ENCODE results near the gene SNAPC3.

Gene SNAPC3

GRCh38 chr9:15468145-15468544 lies 45.5 kb downstream of the SNAPC3 start:
- no peaks in the 10 kb centered on the region for H3K4me1 ChIP-seq (ENCODE audit: control insufficient read depth, low read depth, low read length)
- no peak overlapping the region for H3K27ac ChIP-seq (ENCODE audit: low read length)
- H3K9me3 ChIP-seq (ENCODE audit: control insufficient read depth, low read depth, low read length), result no peaks in the 10 kb centered on the region
- no peak overlapping the region for H3K9ac ChIP-seq (ENCODE audit: low read length)
- H3K36me3 ChIP-seq (ENCODE audit: control insufficient read depth, low read depth, low read length), result peaks cover 97% of the 10 kb centered on the region
- H3K27me3 ChIP-seq (ENCODE audit: control insufficient read depth, insufficient read depth, low read length), result no peaks in the 10 kb centered on the region
- H3K4me3 ChIP-seq (ENCODE audit: low read length), result no peak overlapping the region

- H3K36me3 ChIP-seq (ENCODE audit: control insufficient read depth, low read depth, low read length), result peaks cover 99% of the 10 kb centered on the region
- H3K27me3 ChIP-seq (ENCODE audit: control insufficient read depth, insufficient read depth, low read length), result no peaks in the 10 kb centered on the region
- no peak overlapping the region for H3K4me3 ChIP-seq (ENCODE audit: low read length)
Measured at GRCh38 chr9:15469406-15469805, 46.7 kb downstream of the SNAPC3 start.

GRCh38 chr9:15469862-15470261 lies 47.2 kb downstream of the SNAPC3 start:
- Histone ChIP-seq H3K9ac (ENCODE audit: low read length) (no peak overlapping the region), H3K36me3 (ENCODE audit: control insufficient read depth, low read depth, low read length) (peaks cover 99% of the 10 kb centered on the region), H3K27ac (ENCODE audit: low read length) (no peak overlapping the region)

More at GRCh38 chr9:15469406-15469805, 46.7 kb downstream of the SNAPC3 start:
- H3K27ac ChIP-seq (ENCODE audit: low read length), result no peak overlapping the region
- no peaks in the 10 kb centered on the region for H3K4me1 ChIP-seq (ENCODE audit: control insufficient read depth, low read depth, low read length)
- no peaks in the 10 kb centered on the region for H3K9me3 ChIP-seq (ENCODE audit: control insufficient read depth, low read depth, low read length)
- H3K9ac ChIP-seq (ENCODE audit: low read length), result no peak overlapping the region

GRCh38 chr9:15475923-15476536 lies 53.4 kb downstream of the SNAPC3 start:
- Histone ChIP-seq H3K4me1 (ENCODE audit: control insufficient read depth, low read depth, low read length) (no peaks in the 10 kb centered on the region), H3K9me3 (ENCODE audit: control insufficient read depth, low read depth, low read length) (no peaks in the 10 kb centered on the region), H3K27me3 (ENCODE audit: control insufficient read depth, insufficient read depth, low read length) (no peaks in the 10 kb centered on the region), H3K9ac (ENCODE audit: low read length) (no peak overlapping the region), H3K27ac (ENCODE audit: low read length) (no peak overlapping the region), H3K4me3 (ENCODE audit: low read length) (no peak overlapping the region), H3K36me3 (ENCODE audit: control insufficient read depth, low read depth, low read length) (peaks cover 97% of the 10 kb centered on the region)

More at GRCh38 chr9:15469862-15470261, 47.2 kb downstream of the SNAPC3 start:
- H3K4me3 ChIP-seq (ENCODE audit: low read length), result no peak overlapping the region
- no peaks in the 10 kb centered on the region for H3K9me3 ChIP-seq (ENCODE audit: control insufficient read depth, low read depth, low read length)
- H3K27me3 ChIP-seq (ENCODE audit: control insufficient read depth, insufficient read depth, low read length), result no peaks in the 10 kb centered on the region
- no peaks in the 10 kb centered on the region for H3K4me1 ChIP-seq (ENCODE audit: control insufficient read depth, low read depth, low read length)

- no peak overlapping the region for H3K9ac ChIP-seq (ENCODE audit: low read length)
- no peaks in the 10 kb centered on the region for H3K9me3 ChIP-seq (ENCODE audit: control insufficient read depth, low read depth, low read length)
- no peaks in the 10 kb centered on the region for H3K4me1 ChIP-seq (ENCODE audit: control insufficient read depth, low read depth, low read length)
- no peak overlapping the region for H3K27ac ChIP-seq (ENCODE audit: low read length)
- H3K27me3 ChIP-seq (ENCODE audit: control insufficient read depth, insufficient read depth, low read length), result no peaks in the 10 kb centered on the region
- H3K4me3 ChIP-seq (ENCODE audit: low read length), result no peak overlapping the region
- H3K36me3 ChIP-seq (ENCODE audit: control insufficient read depth, low read depth, low read length), result peaks cover 95% of the 10 kb centered on the region
Measured at GRCh38 chr9:15480028-15480427, 57.4 kb downstream of the SNAPC3 start.

GRCh38 chr9:15482146-15482545 lies 59.5 kb downstream of the SNAPC3 start:
- Histone ChIP-seq H3K9ac (ENCODE audit: low read length) (no peak overlapping the region), H3K27me3 (ENCODE audit: control insufficient read depth, insufficient read depth, low read length) (no peaks in the 10 kb centered on the region), H3K4me1 (ENCODE audit: control insufficient read depth, low read depth, low read length) (no peaks in the 10 kb centered on the region), H3K4me3 (ENCODE audit: low read length) (no peak overlapping the region), H3K9me3 (ENCODE audit: control insufficient read depth, low read depth, low read length) (no peaks in the 10 kb centered on the region), H3K36me3 (ENCODE audit: control insufficient read depth, low read depth, low read length) (peaks cover 94% of the 10 kb centered on the region), H3K27ac (ENCODE audit: low read length) (no peak overlapping the region)

GRCh38 chr9:15484802-15485201 lies 62.1 kb downstream of the SNAPC3 start:
- no peaks in the 10 kb centered on the region for H3K4me1 ChIP-seq (ENCODE audit: control insufficient read depth, low read depth, low read length)
- no peaks in the 10 kb centered on the region for H3K27me3 ChIP-seq (ENCODE audit: control insufficient read depth, insufficient read depth, low read length)
- peaks cover 86% of the 10 kb centered on the region for H3K36me3 ChIP-seq (ENCODE audit: control insufficient read depth, low read depth, low read length)
- H3K27ac ChIP-seq (ENCODE audit: low read length), result no peak overlapping the region
- no peak overlapping the region for H3K9ac ChIP-seq (ENCODE audit: low read length)
- no peak overlapping the region for H3K4me3 ChIP-seq (ENCODE audit: low read length)
- H3K9me3 ChIP-seq (ENCODE audit: control insufficient read depth, low read depth, low read length), result no peaks in the 10 kb centered on the region

GRCh38 chr9:15485836-15486666 lies 63.4 kb downstream of the SNAPC3 start:
- Histone ChIP-seq H3K4me1 (ENCODE audit: control insufficient read depth, low read depth, low read length) (no peaks in the 10 kb centered on the region), H3K4me3 (ENCODE audit: low read length) (no peak overlapping the region), H3K36me3 (ENCODE audit: control insufficient read depth, low read depth, low read length) (peaks cover 84% of the 10 kb centered on the region), H3K9me3 (ENCODE audit: control insufficient read depth, low read depth, low read length) (no peaks in the 10 kb centered on the region), H3K27me3 (ENCODE audit: control insufficient read depth, insufficient read depth, low read length) (no peaks in the 10 kb centered on the region), H3K27ac (ENCODE audit: low read length) (no peak overlapping the region), H3K9ac (ENCODE audit: low read length) (no peak overlapping the region)

GRCh38 chr9:15491950-15492349 lies 69.3 kb downstream of the SNAPC3 start:
- H3K27me3 ChIP-seq (ENCODE audit: control insufficient read depth, insufficient read depth, low read length), result no peaks in the 10 kb centered on the region
- H3K27ac ChIP-seq (ENCODE audit: low read length), result no peak overlapping the region
- H3K36me3 ChIP-seq (ENCODE audit: control insufficient read depth, low read depth, low read length), result peaks cover 84% of the 10 kb centered on the region
- H3K9ac ChIP-seq (ENCODE audit: low read length), result no peak overlapping the region
- no peak overlapping the region for H3K4me3 ChIP-seq (ENCODE audit: low read length)
- peaks cover 11% of the 10 kb centered on the region for H3K9me3 ChIP-seq (ENCODE audit: control insufficient read depth, low read depth, low read length)
- no peaks in the 10 kb centered on the region for H3K4me1 ChIP-seq (ENCODE audit: control insufficient read depth, low read depth, low read length)

GRCh38 chr9:15492485-15493150 lies 69.9 kb downstream of the SNAPC3 start:
- Histone ChIP-seq H3K27ac (ENCODE audit: low read length) (no peak overlapping the region), H3K9ac (ENCODE audit: low read length) (no peak overlapping the region), H3K36me3 (ENCODE audit: control insufficient read depth, low read depth, low read length) (peaks cover 84% of the 10 kb centered on the region)

GRCh38 chr9:15498246-15498995 lies 75.7 kb downstream of the SNAPC3 start:
- H3K4me3 ChIP-seq (ENCODE audit: low read length), result no peak overlapping the region
- H3K9me3 ChIP-seq (ENCODE audit: control insufficient read depth, low read depth, low read length), result no peaks in the 10 kb centered on the region
- H3K36me3 ChIP-seq (ENCODE audit: control insufficient read depth, low read depth, low read length), result peaks cover 89% of the 10 kb centered on the region
- H3K27me3 ChIP-seq (ENCODE audit: control insufficient read depth, insufficient read depth, low read length), result no peaks in the 10 kb centered on the region
- H3K9ac ChIP-seq (ENCODE audit: low read length), result no peak overlapping the region
- no peak overlapping the region for H3K27ac ChIP-seq (ENCODE audit: low read length)
- no peaks in the 10 kb centered on the region for H3K4me1 ChIP-seq (ENCODE audit: control insufficient read depth, low read depth, low read length)

More at GRCh38 chr9:15492485-15493150, 69.9 kb downstream of the SNAPC3 start:
- H3K27me3 ChIP-seq (ENCODE audit: control insufficient read depth, insufficient read depth, low read length), result no peaks in the 10 kb centered on the region
- peaks cover 11% of the 10 kb centered on the region for H3K9me3 ChIP-seq (ENCODE audit: control insufficient read depth, low read depth, low read length)
- no peak overlapping the region for H3K4me3 ChIP-seq (ENCODE audit: low read length)
- H3K4me1 ChIP-seq (ENCODE audit: control insufficient read depth, low read depth, low read length), result no peaks in the 10 kb centered on the region

Measured in iPS-18a (cell line).